Adrenal gland (tissue), 12 donors: ENCODE data around the gene SH2D5. TPM values are rescaled to one million over a fixed set of nuclear protein-coding genes. Genes with fewer than 3 reads are reported as not detected.

Experiments used
- DNase-seq, 7 donors: peaks; one replicate each; pipeline ENCODE4 v3.0.0-alpha.2; 2019 to 2020
- H3K27ac ChIP-seq, 5 donors: fragments of 200-600 bp; sonication (generic) in 4 of 5; 1 replicate in 3 of 5; 2 replicates in 2 of 5; pipeline versions ENCODE4 v1.5.1 to v1.8.0; 2016 to 2020; ENCODE audit warnings: mild to moderate bottlenecking in 1 of 5
- H3K27me3 ChIP-seq: fragments of 200-600 bp; 2 replicates; pipeline ENCODE4 v1.8.0; 2021
- H3K36me3 ChIP-seq, 2 donors: fragments of 200-600 bp; replicated peaks in 1 of 2; 1 replicate in 1 of 2; 2 replicates in 1 of 2; pipeline versions ENCODE4 v1.5.1 to v1.8.0; 2018 to 2022
- H3K4me1 ChIP-seq, 2 donors: fragments of 200-600 bp; replicated peaks in 1 of 2; 1 replicate in 1 of 2; 2 replicates in 1 of 2; pipeline versions ENCODE4 v1.5.1 to v1.8.0; 2018 to 2021
- H3K4me3 ChIP-seq, 4 donors: fragments of 200-600 bp; sonication (generic) in 3 of 4; one replicate each; pipeline ENCODE4 v1.5.1; 2016 to 2018
- H3K9me3 ChIP-seq, 3 donors: fragments of 200-600 bp; sonication (generic) in 1 of 3; replicated peaks in 1 of 3; 1 replicate in 2 of 3; 2 replicates in 1 of 3; pipeline versions ENCODE4 v1.5.1 to v1.8.0; 2016 to 2021
- POLR2A ChIP-seq, 2 donors: fragments of 450-650 bp; IDR thresholded peaks; one replicate each; pipeline ENCODE4 v1.6.1; 2017; ENCODE audit warnings: antibody characterized with exemption in 2 of 2, mild to moderate bottlenecking in 2 of 2, moderate library complexity in 1 of 2
- WGBS, 4 donors: extraction: QIAGEN DNeasy Blood & Tissue Kit in 2 of 4; methylation state at CpG; one replicate each; pipeline versions ENCODE4 v1.1.5 to v1.1.7; 2013 to 2017; 5-methylcytosine and 5-hydroxymethylcytosine counted together
- intact Hi-C, 2 donors: fragments of 100-400 bp; cut with DNase I; formaldehyde crosslinking; loops; one replicate each; pipeline versions ENCODE4 v1.14.1 to v1.15.0; 2022 to 2023
- polyA plus RNA-seq, 3 donors: library from polyadenylated mRNA; stranded (reverse); fragments of 200-250 nt in 2 of 3; fragments of 350-450 nt in 1 of 3; fragmentation: Illumina TruSeq in 1 of 3; extraction: RNeasy Lipid Tissue Mini Kit (QIAGEN cat#74804) in 1 of 3; gene quantifications; one replicate each; pipeline ENCODE4 v1.2.3, GENCODE V29; 2013 to 2014
- total RNA-seq, 9 donors: library from RNA; depleted of rRNA in 4 of 9; stranded (reverse); fragments of >200 nt in 4 of 9; fragments of 120-200 nt in 1 of 9; fragmentation: NEBNext Ultra II Directional in 1 of 9; extraction: Animal tissue kit (Norgen Biotek cat#: 25700) in 1 of 9; gene quantifications; one replicate each; pipeline versions ENCODE4 v1.1.0 to v1.2.4, GENCODE V29; 2013 to 2023
- TF ChIP-seq, protein P1 (sequence below), 6 experiments: fragments of 450-650 bp in 4 of 6; fragments of 200-600 bp in 2 of 6; sonication (generic) in 1 of 6; IDR thresholded peaks; 1 replicate in 5 of 6; 2 replicates in 1 of 6; pipeline versions ENCODE4 v1.5.1 to v1.8.0; 2016 to 2021; ENCODE audit warnings: antibody characterized with exemption in 6 of 6, mild to moderate bottlenecking in 2 of 6, moderate library complexity in 1 of 6
- donor health status: healthy with polysubstance abuse.
- donor health status: Bipolar disorder and iron deficiency.
- donor health status: DM: yes; HTN: yes; CAD: no.
- donor health status: DM: no; HTN: no; CAD: no.
- donor health status: DM: no; HTN: no; CAD: no.
- donor health status: DM: yes; HTN: yes; CAD: no.

SH2D5 gene
- total and polyA plus RNA-seq, 12 donors, result 0.06 to 1.9 (median 0.43) TPM; not detected in 3

DNA sequence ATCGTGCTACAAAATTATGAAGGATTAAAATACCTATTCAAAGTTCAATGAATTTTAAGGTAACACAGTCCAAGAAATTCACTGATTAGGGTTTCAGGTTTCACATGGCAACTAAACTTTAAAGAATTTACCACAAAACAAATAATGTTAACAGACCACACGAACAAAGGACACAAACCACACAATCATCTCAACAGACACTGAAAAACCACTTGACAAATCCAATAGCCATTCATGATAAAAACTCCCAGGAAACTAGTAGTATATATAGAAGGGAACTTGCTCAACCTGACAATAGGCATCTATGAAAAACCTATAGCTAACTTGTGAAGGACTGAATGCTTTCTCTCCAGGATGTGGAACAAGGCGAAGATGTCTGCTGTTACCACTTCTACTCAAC, 21.1 kb upstream of the SH2D5 start:
- H3K4me3 ChIP-seq, result no peak overlapping the region
- no peak for DNase-seq
- H3K4me1 ChIP-seq, result no peaks in the 10 kb centered on the region
- intact Hi-C loops, result no loop called here
- peaks cover 0 to 68% of the 10 kb centered on the region in 2 donors for H3K36me3 ChIP-seq
- 91 to 96% (median 95%) methylated on average over 3 of the region's 3 CpGs for WGBS, 4 donors
- no peaks in the 10 kb centered on the region for H3K9me3 ChIP-seq
- TF ChIP-seq, protein P1, sequence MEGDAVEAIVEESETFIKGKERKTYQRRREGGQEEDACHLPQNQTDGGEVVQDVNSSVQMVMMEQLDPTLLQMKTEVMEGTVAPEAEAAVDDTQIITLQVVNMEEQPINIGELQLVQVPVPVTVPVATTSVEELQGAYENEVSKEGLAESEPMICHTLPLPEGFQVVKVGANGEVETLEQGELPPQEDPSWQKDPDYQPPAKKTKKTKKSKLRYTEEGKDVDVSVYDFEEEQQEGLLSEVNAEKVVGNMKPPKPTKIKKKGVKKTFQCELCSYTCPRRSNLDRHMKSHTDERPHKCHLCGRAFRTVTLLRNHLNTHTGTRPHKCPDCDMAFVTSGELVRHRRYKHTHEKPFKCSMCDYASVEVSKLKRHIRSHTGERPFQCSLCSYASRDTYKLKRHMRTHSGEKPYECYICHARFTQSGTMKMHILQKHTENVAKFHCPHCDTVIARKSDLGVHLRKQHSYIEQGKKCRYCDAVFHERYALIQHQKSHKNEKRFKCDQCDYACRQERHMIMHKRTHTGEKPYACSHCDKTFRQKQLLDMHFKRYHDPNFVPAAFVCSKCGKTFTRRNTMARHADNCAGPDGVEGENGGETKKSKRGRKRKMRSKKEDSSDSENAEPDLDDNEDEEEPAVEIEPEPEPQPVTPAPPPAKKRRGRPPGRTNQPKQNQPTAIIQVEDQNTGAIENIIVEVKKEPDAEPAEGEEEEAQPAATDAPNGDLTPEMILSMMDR (IDR thresholded peaks at IDR 0.05), result no peak
- TF ChIP-seq POLR2A (IDR thresholded peaks at IDR 0.05), result no peak
- no peaks in the 10 kb centered on the region for H3K27me3 ChIP-seq
- no peak overlapping the region for H3K27ac ChIP-seq

DNA sequence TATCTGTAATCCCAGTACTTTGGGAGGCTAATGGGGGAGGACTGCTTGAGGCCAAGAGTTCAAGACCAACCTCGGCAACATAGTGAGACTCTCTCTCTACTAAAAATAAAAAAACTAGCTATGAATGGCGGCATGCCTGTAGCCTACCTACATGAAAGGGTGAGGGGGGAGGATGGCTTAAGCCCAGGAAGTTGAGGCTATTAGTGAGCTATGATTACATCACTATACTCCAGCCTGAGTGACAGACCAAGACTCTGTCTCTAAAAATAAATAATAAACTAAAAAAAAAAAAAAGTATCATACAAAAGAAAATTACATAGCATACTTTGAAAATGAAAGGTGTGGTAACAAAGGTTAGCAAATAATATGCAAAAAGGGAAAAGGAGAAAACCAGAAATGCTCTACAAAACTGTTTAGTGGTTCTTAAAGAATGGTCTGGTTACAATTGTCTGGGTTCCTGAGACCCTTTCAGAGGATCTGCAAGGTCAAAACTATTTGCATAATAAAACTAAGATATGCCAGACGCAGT, 19.0 kb upstream of the SH2D5 start:
- TF ChIP-seq, protein P1 (IDR thresholded peaks at IDR 0.05), result no peak
- TF ChIP-seq POLR2A (IDR thresholded peaks at IDR 0.05), result no peak
- H3K36me3 ChIP-seq, result peaks cover 0 to 68% of the 10 kb centered on the region in 2 donors
- 82 to 89% (median 87%) methylated on average over 3 of the region's 3 CpGs for WGBS, 4 donors
- no peaks in the 10 kb centered on the region for H3K27me3 ChIP-seq
- intact Hi-C loops, result no loop called here
- H3K4me3 ChIP-seq, result no peak overlapping the region
- no peaks in the 10 kb centered on the region for H3K9me3 ChIP-seq
- no peak overlapping the region for H3K27ac ChIP-seq
- DNase-seq, result no peak
- H3K4me1 ChIP-seq, result no peaks in the 10 kb centered on the region

DNA sequence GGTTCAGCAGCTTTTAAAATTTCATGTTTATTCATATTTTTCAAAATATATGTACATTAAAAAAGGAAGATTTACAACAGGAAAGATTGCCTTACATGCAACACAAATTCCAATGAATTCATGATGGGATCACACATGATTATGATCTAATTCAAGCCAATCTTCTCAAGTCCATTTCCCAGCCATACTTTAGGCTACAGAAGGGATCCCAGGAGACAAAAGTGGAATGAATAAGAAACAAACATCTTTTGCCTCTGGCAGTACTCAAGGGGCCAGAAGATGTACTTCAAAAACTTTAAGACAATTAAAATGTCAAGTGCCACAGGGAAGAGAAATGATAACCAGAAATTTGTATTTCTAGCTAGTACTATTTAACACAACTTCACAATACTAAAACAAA, 10.2 kb upstream of the SH2D5 start:
- Histone ChIP-seq H3K27me3 (no peaks in the 10 kb centered on the region), H3K4me3 (no peak overlapping the region), H3K4me1 (peaks cover 0 to 9% of the 10 kb centered on the region in 2 donors), H3K36me3 (peaks cover 0 to 83% of the 10 kb centered on the region in 2 donors), H3K27ac (no peak overlapping the region), H3K9me3 (no peaks in the 10 kb centered on the region)
- DNase-seq, result no peak
- intact Hi-C loops, result no loop called here
- no peak for TF ChIP-seq POLR2A (IDR thresholded peaks at IDR 0.05)
- TF ChIP-seq, protein P1 (IDR thresholded peaks at IDR 0.05), result no peak

DNA sequence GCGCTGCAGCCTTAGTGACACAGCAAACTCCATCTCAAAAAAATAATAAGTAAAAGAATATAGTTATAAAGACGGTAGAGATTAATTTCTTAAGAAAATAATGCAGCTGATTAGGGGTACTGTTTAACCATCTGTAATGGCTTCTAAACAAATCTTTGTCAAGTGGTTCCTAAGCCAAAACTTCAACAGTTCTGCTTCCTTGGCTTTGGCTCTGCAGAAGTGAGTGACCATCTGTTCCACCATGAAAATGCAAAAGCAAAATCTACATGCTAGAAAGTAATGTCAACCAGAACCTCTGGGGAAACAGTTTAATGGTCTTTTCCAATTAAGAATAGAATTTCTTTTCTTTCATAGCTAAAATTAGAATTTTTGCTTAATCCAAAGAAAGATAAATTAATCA, 8.3 kb upstream of the SH2D5 start:
- 85 to 92% (median 87%) methylated on average over 2 of the region's 2 CpGs for WGBS, 4 donors
- Histone ChIP-seq H3K4me3 (no peak overlapping the region), H3K4me1 (peaks cover 0 to 9% of the 10 kb centered on the region in 2 donors), H3K27me3 (no peaks in the 10 kb centered on the region), H3K27ac (no peak overlapping the region), H3K36me3 (peaks cover 0 to 76% of the 10 kb centered on the region in 2 donors), H3K9me3 (no peaks in the 10 kb centered on the region)
- DNase-seq, result no peak
- TF ChIP-seq, protein P1 (IDR thresholded peaks at IDR 0.05), result no peak
- TF ChIP-seq POLR2A (IDR thresholded peaks at IDR 0.05), result no peak
- intact Hi-C loops, result no loop called here
